Smooth muscle cell (in vitro differentiated cells): ENCODE data around the gene ARIH1. TPM values are rescaled to one million over a fixed set of nuclear protein-coding genes. Genes with fewer than 3 reads are reported as not detected.

Experiments used
- DNase-seq: peaks from one replicate; lab custom pipeline; 2025; ENCODE audit not compliant: unreplicated experiment; lab: John Stamatoyannopoulos, UW
- H2AFZ ChIP-seq: fragments of 200-600 bp; sonication (generic); 2 replicates; pipeline ENCODE4 v1.6.0; 2016; ENCODE audit warnings: antibody characterized with exemption, low read depth, mild to moderate bottlenecking
- H3F3A ChIP-seq: fragments of 200-600 bp; sonication (generic); 2 replicates; pipeline ENCODE4 v1.6.0; 2017; ENCODE audit warnings: antibody characterized with exemption, low read depth
- H3K27ac ChIP-seq: fragments of 200-600 bp; sonication (generic); 2 replicates; pipeline ENCODE4 v1.5.1; 2016; ENCODE audit warnings: low read depth, mild to moderate bottlenecking
- H3K27me3 ChIP-seq: fragments of 200-600 bp; sonication (generic); 2 replicates; pipeline ENCODE4 v1.6.1; 2016; ENCODE audit warnings: low read depth, mild to moderate bottlenecking
- H3K36me3 ChIP-seq: fragments of 200-600 bp; sonication (generic); 2 replicates; pipeline ENCODE4 v1.5.1; 2016; ENCODE audit warnings: low read depth
- H3K4me1 ChIP-seq: fragments of 200-600 bp; sonication (generic); 2 replicates; pipeline ENCODE4 v1.5.1; 2016; ENCODE audit warnings: low read depth
- H3K4me2 ChIP-seq: fragments of 200-600 bp; sonication (generic); 2 replicates; pipeline ENCODE4 v1.6.0; 2016; ENCODE audit warnings: mild to moderate bottlenecking
- H3K4me3 ChIP-seq: fragments of 200-600 bp; sonication (generic); 2 replicates; pipeline ENCODE4 v1.5.1; 2016; ENCODE audit warnings: mild to moderate bottlenecking
- H3K79me2 ChIP-seq: fragments of 200-600 bp; sonication (generic); 2 replicates; pipeline ENCODE4 v1.6.0; 2016; ENCODE audit warnings: low read depth, mild to moderate bottlenecking
- H3K9ac ChIP-seq: fragments of 200-600 bp; sonication (generic); 2 replicates; pipeline ENCODE4 v1.6.0; 2016; ENCODE audit warnings: low read depth
- H3K9me3 ChIP-seq: fragments of 200-600 bp; sonication (generic); replicated peaks from 2 replicates; pipeline ENCODE4 v1.5.1; 2016; ENCODE audit warnings: low read depth
- H4K20me1 ChIP-seq: fragments of 200-600 bp; sonication (generic); 2 replicates; pipeline ENCODE4 v1.6.0; 2016; ENCODE audit warnings: low read depth
- WGBS: methylation state at CpG from one replicate; pipeline ENCODE4 v1.1.7; 2016; ENCODE audit warnings: low lambda C conversion rate; 5-methylcytosine and 5-hydroxymethylcytosine counted together
- polyA plus RNA-seq: library from polyadenylated mRNA; unstranded; fragments of >200 nt; fragmentation: Nextera tagmentation; extraction: Ambion mirVana; gene quantifications from 2 replicates; pipeline ENCODE4 v1.2.1, GENCODE V29; 2016
- total RNA-seq: library from RNA; depleted of rRNA; stranded (reverse); fragments of >200 nt; gene quantifications from 2 replicates; pipeline ENCODE4 v1.2.3, GENCODE V29; 2014
- TF ChIP-seq, protein P1 (sequence below): fragments of 200-600 bp; sonication (generic); IDR thresholded peaks from 2 replicates; pipeline ENCODE4 v1.5.1; 2017; ENCODE audit warnings: borderline replicate concordance, mild to moderate bottlenecking, antibody characterized with exemption; ENCODE audit not compliant: insufficient read depth, poor library complexity, severe bottlenecking

ARIH1 gene
- total and polyA plus RNA-seq, 2 experiments from 2014 or later: 54.3 to 96.3 TPM

DNA sequence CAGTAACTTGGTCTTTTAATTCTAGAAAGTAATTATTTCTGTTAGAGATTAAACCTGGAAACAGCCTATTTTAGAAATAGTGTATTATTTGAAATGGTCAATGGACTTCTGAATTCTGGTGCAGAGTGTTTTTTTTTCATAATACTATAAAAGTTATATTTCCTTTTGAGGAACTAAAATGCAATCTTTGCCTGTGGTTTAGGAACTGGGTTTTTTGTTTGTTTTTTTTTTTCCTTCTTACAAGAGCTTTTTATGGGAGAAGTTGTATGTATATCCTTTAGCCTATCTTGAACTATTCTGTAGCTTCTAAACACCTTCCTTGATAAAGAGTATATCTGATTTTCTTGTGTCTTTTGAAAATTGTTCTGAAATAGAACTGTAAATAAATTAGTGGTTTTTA lies 88.3 kb downstream of the ARIH1 start:
- Histone ChIP-seq H3K9me3 (no peaks in the 10 kb centered on the region), H3K36me3 (peaks cover 11% of the 10 kb centered on the region), H3K4me1 (no peaks in the 10 kb centered on the region), H2AFZ (no peak overlapping the region), H3K4me2 (no peak overlapping the region), H3F3A (no peaks in the 10 kb centered on the region), H3K27me3 (no peaks in the 10 kb centered on the region), H3K27ac (no peak overlapping the region), H3K4me3 (no peak overlapping the region), H3K9ac (no peak overlapping the region), H4K20me1 (peaks cover 84% of the 10 kb centered on the region), H3K79me2 (peaks cover 55% of the 10 kb centered on the region)
- TF ChIP-seq, protein P1, sequence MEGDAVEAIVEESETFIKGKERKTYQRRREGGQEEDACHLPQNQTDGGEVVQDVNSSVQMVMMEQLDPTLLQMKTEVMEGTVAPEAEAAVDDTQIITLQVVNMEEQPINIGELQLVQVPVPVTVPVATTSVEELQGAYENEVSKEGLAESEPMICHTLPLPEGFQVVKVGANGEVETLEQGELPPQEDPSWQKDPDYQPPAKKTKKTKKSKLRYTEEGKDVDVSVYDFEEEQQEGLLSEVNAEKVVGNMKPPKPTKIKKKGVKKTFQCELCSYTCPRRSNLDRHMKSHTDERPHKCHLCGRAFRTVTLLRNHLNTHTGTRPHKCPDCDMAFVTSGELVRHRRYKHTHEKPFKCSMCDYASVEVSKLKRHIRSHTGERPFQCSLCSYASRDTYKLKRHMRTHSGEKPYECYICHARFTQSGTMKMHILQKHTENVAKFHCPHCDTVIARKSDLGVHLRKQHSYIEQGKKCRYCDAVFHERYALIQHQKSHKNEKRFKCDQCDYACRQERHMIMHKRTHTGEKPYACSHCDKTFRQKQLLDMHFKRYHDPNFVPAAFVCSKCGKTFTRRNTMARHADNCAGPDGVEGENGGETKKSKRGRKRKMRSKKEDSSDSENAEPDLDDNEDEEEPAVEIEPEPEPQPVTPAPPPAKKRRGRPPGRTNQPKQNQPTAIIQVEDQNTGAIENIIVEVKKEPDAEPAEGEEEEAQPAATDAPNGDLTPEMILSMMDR: no peak
- DNase-seq: no peak

- Histone ChIP-seq H3K27ac (no peak overlapping the region), H3K79me2 (peaks cover 51% of the 10 kb centered on the region), H3K4me3 (no peak overlapping the region), H3K9me3 (no peaks in the 10 kb centered on the region), H2AFZ (no peak overlapping the region), H3K36me3 (peaks cover 15% of the 10 kb centered on the region), H4K20me1 (peaks cover 84% of the 10 kb centered on the region), H3F3A (no peaks in the 10 kb centered on the region), H3K9ac (no peak overlapping the region), H3K4me2 (no peak overlapping the region), H3K4me1 (no peaks in the 10 kb centered on the region), H3K27me3 (no peaks in the 10 kb centered on the region)
- DNase-seq: no peak
- TF ChIP-seq, protein P1: no peak
- 100% methylated on average over 2 of the region's 2 CpGs for WGBS
Observed at GRCh38 chr15:72562878-72563277, 88.7 kb downstream of the ARIH1 start.

DNA sequence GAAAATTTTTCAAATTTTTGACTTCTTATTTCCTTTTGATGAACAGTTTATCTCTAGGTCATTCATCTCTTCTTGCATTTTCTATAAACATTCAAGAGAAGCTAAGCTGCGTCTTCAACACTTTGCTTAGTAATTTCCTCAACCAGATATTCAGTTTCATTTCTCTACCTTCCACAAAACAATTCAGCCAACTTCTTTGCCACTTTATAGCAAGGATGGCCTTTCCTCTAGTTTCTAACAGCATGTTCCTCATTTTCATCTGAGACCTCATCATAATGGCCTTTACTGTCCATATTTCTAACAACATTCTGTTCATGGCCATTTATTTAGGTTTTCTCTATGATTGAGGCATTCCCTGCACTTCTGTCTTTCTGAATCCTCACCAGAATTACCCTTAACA lies 90.0 kb downstream of the ARIH1 start:
- H3K79me2 ChIP-seq: peaks cover 43% of the 10 kb centered on the region

DNA sequence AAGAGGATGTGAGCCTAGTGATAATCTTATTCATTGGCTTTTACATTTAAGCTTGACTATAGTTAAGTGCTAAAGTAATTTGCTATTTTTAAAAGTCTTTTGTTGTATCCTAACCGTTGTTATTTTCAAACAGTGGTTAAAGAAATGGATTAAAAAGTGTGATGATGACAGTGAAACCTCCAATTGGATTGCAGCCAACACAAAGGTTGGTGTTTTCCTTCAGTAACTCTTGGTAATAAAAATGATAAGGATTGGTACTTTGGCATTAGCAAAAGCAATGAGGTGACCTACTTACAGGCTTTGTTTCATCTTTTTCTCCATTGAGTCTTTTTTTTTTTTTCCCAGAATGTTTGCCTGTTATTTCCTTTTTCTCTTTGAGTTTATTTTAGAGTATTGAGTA lies 92.8 kb downstream of the ARIH1 start:
- Histone ChIP-seq H3K9ac (no peak overlapping the region), H3K4me1 (no peaks in the 10 kb centered on the region), H3K27me3 (no peaks in the 10 kb centered on the region), H3F3A (peaks cover 4% of the 10 kb centered on the region), H3K4me3 (no peak overlapping the region), H3K79me2 (peaks cover 27% of the 10 kb centered on the region), H3K4me2 (no peak overlapping the region), H4K20me1 (peaks cover 85% of the 10 kb centered on the region), H2AFZ (no peak overlapping the region), H3K36me3 (peaks cover 36% of the 10 kb centered on the region), H3K9me3 (no peaks in the 10 kb centered on the region), H3K27ac (no peak overlapping the region)
- WGBS: 93% methylated on average over 1 of the region's 1 CpG
- TF ChIP-seq, protein P1: no peak
- no peak for DNase-seq

More for the DNA sequence above, 90.0 kb downstream of the ARIH1 start:
- no peak overlapping the region for H2AFZ ChIP-seq
- H3K9me3 ChIP-seq: no peaks in the 10 kb centered on the region
- H3K27ac ChIP-seq: no peak overlapping the region
- WGBS: 100% methylated on average over 1 of the region's 1 CpG
- no peak overlapping the region for H3K4me3 ChIP-seq
- DNase-seq: no peak
- no peak overlapping the region for H3K4me2 ChIP-seq
- H3F3A ChIP-seq: no peaks in the 10 kb centered on the region
- peaks cover 20% of the 10 kb centered on the region for H3K36me3 ChIP-seq
- H4K20me1 ChIP-seq: peaks cover 84% of the 10 kb centered on the region
- H3K4me1 ChIP-seq: no peaks in the 10 kb centered on the region
- H3K27me3 ChIP-seq: no peaks in the 10 kb centered on the region
- TF ChIP-seq, protein P1: no peak
- no peak overlapping the region for H3K9ac ChIP-seq
